OCI-LY7 (cell line): ENCODE results near the gene TMEM8B.

Experiments used
- CTCF ChIP-seq: fragments of 200-600 bp; sonication (generic); conservative IDR thresholded peaks from 2 replicates; pipeline ENCODE4 v1.5.1; 2014; ENCODE audit warnings: mild to moderate bottlenecking, antibody characterized with exemption, low read length, moderate library complexity, mixed read lengths
- EZH2phosphoT487 ChIP-seq: fragments of 200-600 bp; sonication (generic); IDR thresholded peaks from 2 replicates; pipeline ENCODE4 v1.6.1; 2018; ENCODE audit warnings: low read depth, borderline replicate concordance, mild to moderate bottlenecking, mixed run types, antibody characterized with exemption, low read length, moderate library complexity, mixed read lengths

- TF ChIP-seq CTCF: no peak
- no peak for TF ChIP-seq EZH2phosphoT487
Observed at GRCh38 chr9:35829084-35829763, at the start of gene TMEM8B.
